Limb (tissue), 2 donors: Measurements from ENCODE around the gene LTBR.

Experiments
- DNase-seq, 2 donors: peaks; one replicate each; pipeline ENCODE4 v3.0.0-alpha.2; 2016; ENCODE audit errors: extremely low spot score in 2 of 2

LTBR gene

DNA sequence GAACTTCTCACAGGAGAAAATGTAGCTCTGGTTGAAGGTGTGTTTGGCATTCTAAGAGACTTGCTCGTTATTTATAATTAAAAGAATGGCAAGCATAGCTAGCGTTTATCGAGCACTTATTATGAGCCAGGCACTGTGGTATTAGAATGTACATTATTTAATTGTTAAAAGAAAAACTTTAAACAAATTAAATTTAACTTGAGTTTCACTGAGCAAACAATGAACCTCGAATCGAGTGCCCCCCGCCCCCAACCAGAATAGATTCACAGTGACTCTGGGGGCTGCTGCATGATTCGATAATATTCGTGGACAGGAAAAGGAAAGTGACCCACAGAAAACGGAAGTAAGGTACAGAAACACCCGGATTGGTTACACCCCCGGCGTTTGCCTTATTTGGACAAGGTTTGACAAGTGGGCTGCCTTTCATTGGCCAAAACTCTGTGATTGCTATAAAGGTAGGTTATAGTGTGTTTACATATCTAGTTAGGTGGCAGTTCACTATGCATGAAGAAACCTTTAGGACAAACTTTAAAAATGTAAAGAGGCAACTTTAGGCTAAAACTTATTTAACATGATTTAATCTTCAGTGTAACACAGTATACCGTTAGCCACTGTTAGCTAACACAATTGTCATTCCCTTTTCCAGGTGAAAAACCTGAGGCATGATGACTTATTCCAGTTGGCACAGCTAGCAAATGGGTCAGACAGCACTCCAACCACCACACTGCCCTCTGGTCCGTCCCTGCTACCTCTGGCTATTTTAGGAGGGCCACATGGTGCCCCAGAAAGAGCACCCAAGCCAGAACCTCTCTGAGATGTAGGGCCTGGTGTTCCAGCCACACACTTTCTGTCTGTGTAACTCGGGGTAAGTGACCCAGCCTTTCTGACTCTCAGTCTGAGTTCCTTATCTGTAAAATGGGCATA, 15.7 kb upstream of the LTBR start:
- DNase-seq, result no peak

DNA sequence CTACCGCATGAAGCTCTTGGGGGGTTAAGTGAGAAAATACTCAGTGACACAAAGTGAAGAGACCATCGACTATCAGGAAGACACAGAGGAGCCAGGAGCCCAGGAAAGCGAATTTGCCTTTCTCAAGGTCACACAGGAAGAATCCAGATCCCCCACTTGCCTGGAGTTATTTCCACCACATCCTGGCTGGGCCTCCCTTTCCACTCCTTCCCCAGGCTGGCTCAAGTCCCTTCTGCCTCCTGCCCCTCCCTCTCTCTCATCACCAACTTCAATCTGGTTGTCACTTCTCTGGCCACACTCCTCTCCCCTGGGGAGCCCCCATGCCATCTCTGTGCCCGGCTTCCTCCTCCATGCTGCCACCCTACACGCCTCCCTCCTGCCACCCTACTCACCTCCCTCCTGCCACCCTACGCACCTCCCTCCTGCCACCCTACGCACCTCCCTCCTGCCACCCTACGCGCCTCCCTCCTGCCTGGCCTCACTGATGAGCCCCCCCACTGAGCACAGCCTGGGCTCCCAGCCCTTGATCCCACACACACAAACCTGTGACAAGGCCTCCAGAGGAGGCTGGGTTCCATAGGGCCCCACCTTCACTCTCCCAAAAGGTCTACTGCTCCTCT, 14.9 kb upstream of the LTBR start:
- no peak for DNase-seq

DNA sequence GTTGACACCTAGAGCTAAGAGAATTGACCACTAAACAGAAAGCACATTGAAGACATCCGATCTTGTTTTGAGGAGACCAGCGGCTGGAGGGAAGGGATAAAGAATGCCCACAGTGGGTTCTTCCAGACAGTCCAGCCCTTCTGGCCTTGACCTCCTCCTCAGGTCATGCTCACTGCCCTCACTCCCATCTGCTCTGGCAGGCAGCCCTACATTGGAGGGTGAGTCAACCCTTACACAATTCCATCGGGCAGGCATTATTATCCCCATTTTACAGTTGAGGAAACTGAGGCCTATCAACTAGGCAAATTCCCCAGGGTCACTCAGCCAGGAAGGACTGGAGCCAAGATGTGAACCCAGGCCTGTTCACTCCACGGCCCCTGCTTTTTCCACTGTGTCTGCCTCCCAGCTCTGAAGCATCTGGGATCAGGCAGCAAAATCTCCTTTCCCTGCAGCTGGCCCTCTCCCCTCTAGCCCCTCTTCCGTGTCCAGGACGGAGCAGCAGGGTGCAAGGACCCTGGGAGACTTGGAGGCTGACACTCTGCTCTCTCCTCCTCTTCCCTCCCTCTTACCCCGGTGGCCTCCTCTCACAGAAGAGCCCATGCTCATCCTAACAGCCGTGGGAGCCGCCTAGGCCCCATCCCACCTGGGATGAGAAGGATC, 13.9 kb upstream of the LTBR start:
- no peak for DNase-seq

DNA sequence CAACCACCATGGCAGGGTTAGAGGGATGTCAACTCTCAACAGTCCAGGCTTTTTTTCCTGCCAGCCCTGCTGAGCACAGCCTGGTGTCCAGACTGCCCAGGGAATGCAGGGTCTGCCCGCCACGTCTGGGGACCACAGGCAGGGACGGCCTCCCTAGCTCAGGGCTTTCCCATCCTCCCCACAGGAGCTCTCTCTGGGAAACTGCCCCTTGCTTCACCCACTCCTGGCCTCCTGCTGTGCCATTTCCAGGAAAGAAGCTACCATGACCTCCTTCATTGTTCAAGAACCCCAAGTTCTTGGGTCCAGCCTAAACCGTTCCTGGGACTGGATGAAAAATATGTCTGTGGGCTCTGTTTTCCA, 13.4 kb upstream of the LTBR start:
- no peak for DNase-seq

DNA sequence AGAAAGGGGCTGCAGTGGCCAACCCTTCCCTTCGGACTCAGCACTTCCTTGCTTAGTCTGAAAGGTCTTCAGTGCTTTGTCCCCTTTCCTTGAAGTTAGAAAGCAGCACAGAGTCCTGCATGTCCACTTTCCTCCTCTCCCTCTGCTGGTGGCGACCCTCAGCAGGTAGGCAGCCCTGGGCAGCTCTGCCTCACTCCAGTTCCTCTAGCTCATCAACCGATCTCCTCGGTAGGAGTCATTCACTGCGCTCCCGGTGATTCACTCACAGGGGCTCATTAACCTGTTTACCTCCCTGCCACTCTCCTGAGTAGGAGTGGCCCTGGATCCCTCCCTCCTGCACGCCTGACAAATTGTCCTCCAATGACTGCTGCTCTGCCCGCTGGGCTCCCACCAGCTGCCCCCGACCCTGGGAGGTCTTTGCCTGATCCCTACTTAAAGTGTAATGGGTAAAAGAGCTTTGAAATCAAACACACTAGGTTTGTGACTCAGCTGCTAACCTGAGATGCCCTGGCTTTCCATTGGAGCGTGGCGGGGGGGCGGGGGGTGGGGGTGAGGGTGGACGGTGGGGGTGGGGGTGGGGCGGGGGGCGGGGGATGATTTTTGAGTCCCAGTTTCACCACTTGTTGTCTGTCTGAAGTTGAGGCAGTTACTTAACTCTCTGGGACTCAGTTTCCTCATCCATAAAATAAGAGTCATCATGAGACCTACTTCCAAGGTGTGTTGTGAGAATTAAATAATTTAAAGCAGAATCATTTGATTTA, 12.8 kb upstream of the LTBR start:
- no peak for DNase-seq

DNA sequence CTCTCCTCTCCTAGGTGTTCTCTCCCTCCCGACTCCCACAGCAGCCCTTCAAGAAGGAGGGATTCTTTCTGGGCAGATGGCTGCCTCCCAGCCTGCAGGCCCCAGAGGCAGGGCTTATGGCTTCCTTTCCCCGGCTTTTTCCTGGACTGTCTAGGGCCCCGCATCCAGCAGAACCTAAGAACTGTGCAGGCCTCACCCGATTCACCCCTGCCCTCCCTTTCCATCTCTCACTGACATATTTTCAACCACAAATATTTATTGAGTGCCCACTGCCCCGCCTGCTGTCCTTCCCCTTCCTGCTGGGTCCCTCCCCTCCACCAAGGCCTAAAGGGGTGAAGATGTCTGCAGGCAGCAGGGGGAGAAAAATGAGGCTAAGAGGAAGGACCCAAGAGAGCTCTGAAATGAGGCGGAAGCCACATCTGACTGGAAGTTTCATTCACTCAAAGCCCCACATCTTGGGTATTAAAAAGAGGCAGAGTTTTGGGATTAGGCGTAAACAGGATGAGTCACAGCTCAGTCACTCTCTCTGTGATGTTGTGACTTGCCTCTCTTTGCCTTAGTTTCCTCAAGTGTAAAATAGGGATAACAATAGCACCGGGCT, 11.5 kb upstream of the LTBR start:
- no peak for DNase-seq

DNA sequence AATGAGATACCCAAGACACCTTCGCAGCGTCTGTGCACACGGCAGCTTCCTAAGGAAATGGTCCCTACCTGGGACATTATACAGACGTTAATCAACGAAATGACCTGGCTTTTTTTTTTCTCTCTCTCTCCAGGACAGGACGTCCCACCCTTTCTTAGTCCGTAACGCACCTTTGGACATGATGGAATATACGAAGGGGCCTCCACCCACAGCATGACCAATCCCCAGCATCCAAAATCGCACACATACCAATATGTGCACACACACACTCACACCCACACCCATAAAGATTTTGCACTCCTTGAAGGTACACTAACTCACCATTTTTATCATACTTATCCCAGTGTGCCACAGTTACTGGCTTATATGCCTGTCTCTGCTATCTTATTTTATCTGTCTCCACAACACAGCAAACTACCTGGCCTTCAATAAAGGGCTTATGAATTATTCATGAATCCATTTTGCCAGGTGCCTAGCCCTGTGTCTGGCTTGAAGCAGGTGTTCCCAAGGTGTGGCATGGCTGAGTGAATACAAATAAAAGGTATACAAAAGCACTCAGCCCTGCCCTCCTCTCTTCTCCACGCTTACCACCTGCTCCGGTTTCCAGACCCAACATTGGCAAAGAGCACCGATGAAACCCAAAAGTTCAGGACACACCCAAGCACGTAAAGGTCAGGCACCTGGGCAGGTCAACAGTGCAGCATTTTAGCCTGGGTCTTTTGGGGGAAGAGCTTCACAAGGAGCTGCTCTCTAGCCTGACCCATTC, 10.8 kb upstream of the LTBR start:
- DNase-seq, result no peak

DNA sequence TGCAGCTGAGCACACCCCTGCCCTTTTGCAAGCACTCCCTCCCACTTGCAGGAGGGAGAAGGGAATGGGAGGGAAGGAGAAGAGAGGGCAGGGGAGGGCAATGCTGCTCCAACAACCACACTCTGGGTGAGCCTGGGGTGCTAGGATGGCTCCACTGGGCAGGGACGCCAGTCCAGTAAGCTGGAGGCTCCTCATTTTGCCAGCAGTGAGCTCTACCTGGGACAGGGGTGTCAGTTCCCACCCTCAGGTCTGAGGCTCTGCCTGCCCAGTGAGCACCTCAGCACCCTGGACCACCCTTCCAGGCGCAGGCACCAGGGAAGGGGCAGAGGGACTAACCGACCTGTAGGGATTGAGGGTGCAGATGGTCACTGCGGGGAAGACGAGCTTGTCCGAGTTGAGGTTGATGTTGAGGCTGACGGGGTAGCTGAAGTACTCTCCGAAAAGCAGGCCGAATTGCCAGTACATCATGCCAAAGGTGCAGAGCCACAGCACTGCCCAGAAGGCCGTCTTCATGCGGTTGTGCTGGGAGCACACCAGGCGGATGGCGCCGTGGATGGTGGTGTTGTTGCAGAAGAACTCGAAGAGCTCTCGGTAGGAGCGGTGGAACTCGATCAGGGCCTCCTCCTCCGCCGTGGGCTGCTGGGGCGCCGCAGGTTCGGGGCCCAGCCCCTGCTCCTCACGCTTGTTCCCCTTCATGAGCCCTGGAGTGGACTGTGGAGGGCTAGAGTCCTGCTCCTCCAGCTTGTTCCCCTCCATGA, 9.8 kb upstream of the LTBR start:
- peak in 1 of 2 donors; percentile 32 for DNase-seq

DNA sequence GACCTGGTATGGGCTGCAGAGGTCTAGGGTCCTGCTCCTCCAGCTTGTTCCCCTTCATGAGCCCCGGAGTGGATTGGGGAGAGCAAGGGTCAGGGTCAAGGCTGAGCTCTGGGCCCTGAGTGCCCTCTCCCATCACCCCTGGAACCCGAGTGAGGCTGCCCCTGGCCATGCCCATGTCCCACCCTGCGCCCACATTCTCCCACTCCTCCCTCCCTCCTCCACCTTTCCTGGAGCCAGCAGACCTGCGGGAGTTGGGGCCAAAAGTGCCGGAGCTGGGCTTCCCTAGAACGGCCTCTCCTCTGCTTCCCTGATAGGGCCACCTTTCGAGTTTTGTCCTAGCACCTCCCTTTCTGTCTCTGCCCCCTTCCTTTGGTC, 9.2 kb upstream of the LTBR start:
- DNase-seq, result peak in 1 of 2 donors; percentile 14

DNA sequence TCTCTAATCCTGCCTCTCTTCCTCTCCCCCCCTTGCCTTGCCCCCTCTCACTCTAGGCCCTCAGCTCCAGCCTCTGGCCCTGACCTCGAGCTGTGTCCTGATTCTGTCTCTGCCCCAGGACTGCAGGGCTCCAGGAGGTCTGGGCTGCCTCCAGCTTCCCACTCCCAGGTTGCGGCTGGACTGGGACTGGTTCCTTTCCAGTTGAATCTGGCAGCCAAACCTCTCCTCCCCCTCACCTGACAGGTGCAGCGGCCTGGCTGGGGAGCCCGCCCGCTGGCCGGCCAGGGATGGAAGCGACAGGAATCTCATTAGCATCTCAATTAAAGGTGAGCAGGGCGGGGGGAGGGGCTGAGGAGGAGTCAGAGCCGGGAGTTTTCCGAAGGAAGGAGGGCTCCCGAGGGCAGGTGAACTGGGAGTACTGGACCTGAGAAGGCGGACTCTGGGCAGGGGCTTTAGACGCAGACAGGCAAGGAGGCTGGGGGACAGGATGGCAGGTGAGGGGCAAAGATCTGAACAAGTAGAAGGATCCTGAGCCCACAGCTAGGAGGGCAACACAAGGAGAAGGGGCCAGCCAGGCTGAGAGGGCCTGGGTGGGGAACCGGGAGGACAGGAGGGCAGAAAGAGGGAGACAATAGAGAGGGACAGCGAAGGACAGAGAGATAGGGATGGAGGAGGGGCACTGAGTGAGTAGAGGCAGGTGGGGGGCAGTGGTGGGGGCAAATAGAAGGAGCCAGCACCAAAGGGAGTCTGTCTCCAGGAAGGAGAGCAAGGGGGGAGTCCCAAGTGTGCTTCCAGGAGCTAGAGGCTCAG, 8.5 kb upstream of the LTBR start, which contains the start of gene SCNN1A:
SCNN1A (minus strand) TSS at position 295 of the 810 bp plus-strand sequence. CDS start 780 bp downstream, outside the sequence.
- DNase-seq, result peak in 1 of 2 donors; percentile 25

DNA sequence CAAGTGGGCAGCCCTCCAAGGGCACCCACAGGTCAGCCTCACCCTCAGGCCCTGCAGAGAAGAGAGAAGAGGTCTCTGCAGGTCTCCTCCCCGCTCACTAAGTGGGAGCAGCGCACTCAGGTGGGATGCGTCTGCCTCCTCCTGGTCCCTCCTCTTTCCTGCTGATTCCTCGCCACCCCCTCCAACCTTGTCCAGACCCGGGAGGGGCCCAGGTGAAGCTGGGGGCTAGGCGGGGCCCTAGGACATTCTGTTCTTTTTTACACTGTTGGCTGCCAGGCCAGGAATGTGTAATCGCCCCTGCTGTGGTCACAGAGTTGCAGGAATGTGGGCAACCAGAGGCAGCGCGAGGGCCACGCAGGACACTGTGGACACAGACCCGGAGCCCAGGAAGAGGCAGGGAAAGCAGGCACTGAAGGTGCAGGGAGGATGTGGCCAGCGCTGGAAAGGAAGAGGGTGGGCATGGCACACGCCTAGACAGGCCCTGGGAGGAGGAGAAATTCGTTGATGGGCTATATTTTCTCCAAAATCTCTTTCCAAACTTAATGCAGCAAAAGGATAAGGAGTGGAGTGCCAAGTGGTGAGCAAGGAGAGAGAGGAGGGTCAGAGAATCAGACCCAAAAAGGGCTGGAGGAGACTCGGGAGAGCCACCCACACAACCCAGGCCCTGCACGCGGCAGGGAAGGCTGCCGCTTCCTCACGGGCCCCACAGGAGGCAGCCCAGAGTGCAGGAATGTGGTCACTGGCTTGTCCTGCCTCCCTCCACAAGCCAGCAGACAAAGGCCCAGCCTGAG, 7.7 kb upstream of the LTBR start:
- peak in 1 of 2 donors; percentile 39 for DNase-seq

DNA sequence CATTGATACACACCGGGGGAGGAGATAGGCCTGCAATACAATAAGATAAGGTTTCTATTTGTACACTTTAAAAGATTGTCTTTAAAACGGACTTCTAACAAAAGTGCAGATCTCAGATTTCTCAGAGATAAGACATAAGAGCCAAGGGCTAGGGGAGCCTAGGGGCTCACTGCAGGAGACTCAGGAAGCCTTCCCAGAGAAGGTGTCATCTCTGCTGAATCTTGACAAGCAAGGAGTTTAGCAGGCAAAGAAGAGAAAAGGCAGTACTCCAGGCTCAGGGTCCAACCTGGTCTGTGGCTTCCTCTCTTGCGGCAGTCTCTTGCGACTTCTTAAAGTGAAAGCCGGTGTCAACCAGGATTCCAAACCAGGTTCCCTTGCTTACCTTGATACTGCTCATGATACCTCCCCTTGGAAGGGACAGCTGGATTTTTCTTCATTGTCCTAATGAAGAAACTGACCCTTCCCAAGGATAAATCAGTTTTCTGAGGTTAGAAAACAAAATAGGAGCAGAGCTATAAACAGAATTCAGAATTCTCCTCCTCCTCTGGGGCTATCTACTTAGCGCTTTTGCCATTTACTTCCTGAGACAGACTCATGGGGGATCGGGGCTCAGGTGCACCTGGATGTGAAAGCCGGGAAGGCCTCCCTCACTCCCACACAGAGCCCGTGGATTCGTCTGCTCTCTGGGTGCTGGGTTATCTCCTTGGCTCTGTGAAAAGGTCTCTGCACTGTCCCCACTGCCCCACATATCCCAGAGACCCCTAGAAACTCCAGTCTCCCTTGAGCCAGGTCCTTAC, 6.9 kb upstream of the LTBR start:
- DNase-seq, result peak in 1 of 2 donors; percentile 11

DNA sequence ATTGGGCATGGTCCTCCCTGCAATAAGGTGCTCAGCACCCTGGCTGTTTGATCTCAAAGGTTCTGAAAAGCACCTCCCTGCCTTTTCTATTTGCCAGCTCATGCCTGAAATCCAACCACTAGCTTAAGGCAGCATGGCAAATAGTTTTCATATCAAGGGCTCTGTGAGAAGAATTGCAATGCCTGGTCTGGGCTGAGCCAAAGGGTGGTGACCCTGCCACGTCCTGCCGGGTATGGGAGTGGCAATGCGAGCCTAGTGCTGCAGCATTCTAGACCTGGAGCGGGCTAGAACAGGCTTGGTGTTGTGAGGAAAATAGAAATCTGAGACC, 6.3 kb upstream of the LTBR start:
- no peak for DNase-seq

DNA sequence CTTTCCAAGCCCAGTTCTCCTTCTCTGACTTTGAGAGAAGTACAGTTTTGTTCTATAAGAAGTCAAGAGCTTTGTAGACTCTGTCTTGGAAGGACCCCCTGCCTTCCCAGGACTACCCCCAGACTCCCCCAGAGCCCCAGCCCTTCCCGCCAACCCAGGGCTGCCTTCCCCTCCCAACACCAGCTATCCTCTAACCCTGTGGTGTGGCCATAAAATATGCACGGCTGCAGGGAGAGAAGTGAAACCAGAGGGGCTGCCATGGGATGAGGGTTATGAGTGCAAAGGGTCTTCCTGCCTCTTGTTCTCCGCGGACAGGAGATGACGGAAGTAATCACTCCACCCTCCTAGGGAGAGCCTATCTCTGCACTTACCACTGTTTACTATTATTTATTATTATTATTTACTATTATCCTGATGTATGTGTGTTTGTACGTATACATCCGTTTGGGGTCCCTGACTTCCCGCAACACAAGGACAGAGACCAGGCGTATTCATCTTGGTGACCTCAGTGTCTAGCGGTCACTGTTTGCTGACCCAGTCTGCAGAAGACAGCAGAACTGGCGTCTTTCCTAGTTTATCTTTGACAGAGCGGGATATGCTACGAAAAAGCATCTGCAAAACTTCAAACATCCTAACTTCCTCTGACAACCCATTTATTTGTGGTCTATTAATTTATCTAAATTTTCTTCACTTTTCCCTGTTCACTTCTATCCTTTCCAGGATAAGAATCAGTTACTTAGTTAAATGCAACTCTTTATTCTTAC, 5.1 kb upstream of the LTBR start:
- no peak for DNase-seq

DNA sequence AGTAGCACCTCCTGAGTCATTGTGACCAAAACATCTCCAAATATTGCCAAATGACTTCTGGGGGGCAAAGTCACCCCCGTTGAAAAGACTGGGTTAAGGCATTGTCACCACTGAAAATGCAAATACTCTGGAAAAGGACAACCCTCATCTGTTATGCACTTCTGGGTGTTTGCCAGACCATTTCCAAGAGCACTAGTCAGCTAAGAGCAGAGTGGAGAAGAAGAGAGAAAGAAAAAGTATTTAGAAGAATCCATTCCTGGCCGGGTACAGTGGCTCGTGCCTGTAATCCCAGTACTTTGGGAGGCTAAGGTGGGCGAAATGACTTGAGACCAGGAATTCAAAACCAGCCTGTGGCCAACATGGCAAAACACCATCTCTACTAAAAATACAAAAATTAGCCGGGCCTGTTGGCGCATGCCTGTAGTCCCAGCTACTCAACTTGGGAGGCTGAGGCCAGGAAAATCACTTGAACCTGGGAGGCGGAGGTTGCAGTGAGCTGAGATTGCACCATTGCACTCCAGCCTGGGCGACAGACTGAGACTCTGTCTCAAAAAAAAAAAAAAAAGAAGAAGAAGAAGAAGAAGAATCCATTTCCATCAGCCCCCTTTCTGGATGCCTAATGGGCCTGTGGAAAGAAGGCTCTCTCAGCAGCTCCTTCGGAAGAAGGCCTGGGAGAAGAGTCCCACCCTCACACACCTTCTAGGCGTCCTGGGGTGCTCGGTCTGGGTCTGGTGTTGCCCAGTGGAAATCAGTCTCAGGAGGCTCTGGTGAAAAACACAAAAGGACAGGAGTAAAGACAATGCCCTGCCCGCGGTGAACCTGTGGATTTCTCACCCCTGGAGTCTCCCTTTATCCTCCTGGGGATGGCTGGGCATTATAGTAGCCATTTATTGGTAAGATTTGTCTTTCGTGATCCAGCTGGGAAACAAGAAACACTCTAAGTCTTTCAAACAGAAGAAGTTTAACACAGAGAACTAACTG, 3.5 kb upstream of the LTBR start:
- no peak for DNase-seq
